ENCODE results near the gene FAM184B.

The FAM184B gene

GRCh38 chr4:17781300-17782287 lies at the start of gene FAM184B:
TSS of gene FAM184B (minus strand) at chr4:17781621. CDS start at chr4:17781299, 322 bp downstream.
- TF ChIP-seq POLR2A (IDR thresholded peaks at IDR 0.05; ENCODE audit: low read length) (no peak), GATA1 (IDR thresholded peaks at IDR 0.05; ENCODE audit: low read depth, low read length) (no peak)
- no peak for DNase-seq

GRCh38 chr4:17823871-17824669 lies 42.6 kb upstream of the FAM184B start:
- no peak for DNase-seq
- TF ChIP-seq GATA1 (IDR thresholded peaks at IDR 0.05; ENCODE audit: low read depth, low read length) (no peak), POLR2A (IDR thresholded peaks at IDR 0.05; ENCODE audit: low read length) (no peak)

- peak; percentile 36 to 43 for DNase-seq
- no peak for TF ChIP-seq POLR2A (IDR thresholded peaks at IDR 0.05; ENCODE audit: low read length)
- no peak for TF ChIP-seq GATA1 (IDR thresholded peaks at IDR 0.05; ENCODE audit: low read depth, low read length)
Observed at GRCh38 chr4:17817027-17817426, 35.6 kb upstream of the FAM184B start.

GRCh38 chr4:17816142-17816541 lies 34.7 kb upstream of the FAM184B start:
- TF ChIP-seq GATA1 (IDR thresholded peaks at IDR 0.05; ENCODE audit: low read depth, low read length) = no peak
- no peak for TF ChIP-seq POLR2A (IDR thresholded peaks at IDR 0.05; ENCODE audit: low read length)
- DNase-seq = no peak

- TF ChIP-seq GATA1 (IDR thresholded peaks at IDR 0.05; ENCODE audit: low read depth, low read length) (no peak), POLR2A (IDR thresholded peaks at IDR 0.05; ENCODE audit: low read length) (no peak)
- DNase-seq = peak in 1 of 2 experiments; percentile 11
Observed at GRCh38 chr4:17814140-17814539, 32.7 kb upstream of the FAM184B start.

- TF ChIP-seq POLR2A (IDR thresholded peaks at IDR 0.05; ENCODE audit: low read length) (no peak), GATA1 (IDR thresholded peaks at IDR 0.05; ENCODE audit: low read depth, low read length) (no peak)
- peak; percentile 7 to 16 for DNase-seq
Observed at GRCh38 chr4:17812801-17813200, 31.4 kb upstream of the FAM184B start.

- TF ChIP-seq POLR2A (IDR thresholded peaks at IDR 0.05; ENCODE audit: low read length) (no peak), GATA1 (IDR thresholded peaks at IDR 0.05; ENCODE audit: low read depth, low read length) (no peak)
- peak; percentile 25 to 47 for DNase-seq
Observed at GRCh38 chr4:17812125-17812524, 30.7 kb upstream of the FAM184B start.

- TF ChIP-seq GATA1 (IDR thresholded peaks at IDR 0.05; ENCODE audit: low read depth, low read length) (no peak), POLR2A (IDR thresholded peaks at IDR 0.05; ENCODE audit: low read length) (no peak)
- DNase-seq = peak; percentile 80 to 87
Observed at GRCh38 chr4:17811078-17811603, 29.7 kb upstream of the FAM184B start.

- DNase-seq = peak; percentile 99
- TF ChIP-seq GATA1 (IDR thresholded peaks at IDR 0.05; ENCODE audit: low read depth, low read length) (peak; percentile 24), POLR2A (IDR thresholded peaks at IDR 0.05; ENCODE audit: low read length) (peak; percentile 99)
Observed at GRCh38 chr4:17810260-17811077, 29.0 kb upstream of the FAM184B start, which contains the start of the genes DCAF16 and NCAPG. TSS of gene DCAF16 (minus strand) at chr4:17810757. CDS start at chr4:17804141, 6,616 bp downstream. TSS of gene NCAPG (plus strand) at chr4:17810979. CDS start at chr4:17811078, 99 bp downstream.

GRCh38 chr4:17809667-17810066 lies 28.2 kb upstream of the FAM184B start:
- no peak for TF ChIP-seq POLR2A (IDR thresholded peaks at IDR 0.05; ENCODE audit: low read length)
- TF ChIP-seq GATA1 (IDR thresholded peaks at IDR 0.05; ENCODE audit: low read depth, low read length) = no peak
- DNase-seq = peak; percentile 35 to 54

GRCh38 chr4:17807446-17807845 lies 26.0 kb upstream of the FAM184B start:
- DNase-seq = peak in 1 of 2 experiments; percentile 16

GRCh38 chr4:17805580-17806155 lies 24.2 kb upstream of the FAM184B start:
- TF ChIP-seq POLR2A (IDR thresholded peaks at IDR 0.05; ENCODE audit: low read length) = no peak
- TF ChIP-seq GATA1 (IDR thresholded peaks at IDR 0.05; ENCODE audit: low read depth, low read length) = no peak
- DNase-seq = no peak

More at GRCh38 chr4:17807446-17807845, 26.0 kb upstream of the FAM184B start:
- TF ChIP-seq GATA1 (IDR thresholded peaks at IDR 0.05; ENCODE audit: low read depth, low read length) (no peak), POLR2A (IDR thresholded peaks at IDR 0.05; ENCODE audit: low read length) (no peak)

Measured in erythroblast (primary cell).